CD14-positive monocyte (primary cell): ENCODE measurements around the gene GALNT14. TPM values are rescaled to one million over a fixed set of nuclear protein-coding genes. Genes with fewer than 3 reads are reported as not detected.
A peak's percentile ranks its signal among the peaks of the same experiment; 100 is the strongest.

Experiments used
- DNase-seq, 3 donors: peaks; one replicate each; pipeline ENCODE4 v3.0.0-alpha.2; 2011 to 2022
- H2AFZ ChIP-seq: 2 replicates; pipeline ENCODE4 v1.6.0; 2012; ENCODE audit warnings: mild to moderate bottlenecking, low read depth, low read length, inconsistent platforms; ENCODE audit not compliant: insufficient read depth, poor library complexity, severe bottlenecking
- H3K27ac ChIP-seq, 2 donors: 1 replicate in 1 of 2; 2 replicates in 1 of 2; pipeline ENCODE4 v1.5.1; 2012 to 2013; ENCODE audit warnings: low read length in 2 of 2, control low read depth in 1 of 2, inconsistent platforms in 1 of 2, low read depth in 1 of 2, mild to moderate bottlenecking in 1 of 2
- H3K27me3 ChIP-seq, 2 donors: one replicate each; pipeline versions ENCODE4 v1.6.0 to v1.6.1; 2011 to 2013; ENCODE audit warnings: low read length in 2 of 2; ENCODE audit not compliant: control insufficient read depth in 2 of 2, insufficient read depth in 2 of 2
- H3K36me3 ChIP-seq, 2 donors: replicated peaks in 1 of 2; 1 replicate in 1 of 2; 2 replicates in 1 of 2; pipeline versions ENCODE4 v1.5.1 to v1.6.1; 2012 to 2013; ENCODE audit warnings: low read length in 2 of 2, control low read depth in 1 of 2, inconsistent platforms in 1 of 2, mild to moderate bottlenecking in 1 of 2; ENCODE audit not compliant: insufficient read depth in 2 of 2, control insufficient read depth in 1 of 2
- H3K4me1 ChIP-seq, 2 donors: 1 replicate in 1 of 2; 2 replicates in 1 of 2; pipeline versions ENCODE4 v1.5.1 to v1.6.1; 2012 to 2013; ENCODE audit warnings: low read length in 2 of 2, control low read depth in 1 of 2, inconsistent platforms in 1 of 2, mild to moderate bottlenecking in 1 of 2, moderate library complexity in 1 of 2; ENCODE audit not compliant: insufficient read depth in 2 of 2, control insufficient read depth in 1 of 2
- H3K4me2 ChIP-seq: replicated peaks from 2 replicates; pipeline ENCODE3; 2012; ENCODE audit warnings: low read length, moderate library complexity, mild to moderate bottlenecking; ENCODE audit not compliant: poor library complexity, severe bottlenecking; ENCODE audit errors: extremely low read depth
- H3K4me3 ChIP-seq, 3 experiments: fragments of 200-600 bp in 1 of 3; sonication (generic) in 1 of 3; replicated peaks in 1 of 3; 1 replicate in 2 of 3; 2 replicates in 1 of 3; pipeline ENCODE4 v1.5.1; 2011 to 2013; ENCODE audit warnings: low read length in 3 of 3, mild to moderate bottlenecking in 3 of 3, control low read depth in 2 of 3, low read depth in 2 of 3, inconsistent platforms in 1 of 3, moderate library complexity in 1 of 3
- H3K79me2 ChIP-seq: 2 replicates; pipeline ENCODE4 v1.6.0; 2012; ENCODE audit warnings: mild to moderate bottlenecking, control low read depth, inconsistent platforms, low read length, moderate library complexity; ENCODE audit not compliant: insufficient read depth
- H3K9ac ChIP-seq: 2 replicates; pipeline ENCODE4 v1.6.0; 2017; ENCODE audit warnings: low read length, mild to moderate bottlenecking; ENCODE audit not compliant: insufficient read depth, poor library complexity, severe bottlenecking
- H3K9me3 ChIP-seq, 2 donors: replicated peaks in 1 of 2; 1 replicate in 1 of 2; 2 replicates in 1 of 2; pipeline versions ENCODE4 v1.5.1 to v1.6.1; 2012 to 2013; ENCODE audit warnings: low read length in 2 of 2, control low read depth in 1 of 2; ENCODE audit not compliant: control insufficient read depth in 1 of 2, insufficient read depth in 1 of 2
- H4K20me1 ChIP-seq: 2 replicates; pipeline ENCODE4 v1.6.0; 2012; ENCODE audit warnings: mild to moderate bottlenecking, low read length, control low read depth, moderate library complexity; ENCODE audit not compliant: insufficient read depth
- H3K27ac Mint-ChIP-seq, 7 donors: one replicate each; pipeline ENCODE4 v1.8.0; 2020; ENCODE audit warnings: mild to moderate bottlenecking in 7 of 7, mixed read lengths in 7 of 7, moderate library complexity in 6 of 7, inconsistent platforms in 2 of 7
- H3K27me3 Mint-ChIP-seq, 3 donors: one replicate each; pipeline ENCODE4 v1.8.0; 2021 to 2022; ENCODE audit warnings: low read depth in 3 of 3, mild to moderate bottlenecking in 3 of 3, mixed read lengths in 3 of 3, moderate library complexity in 3 of 3, inconsistent platforms in 1 of 3
- H3K36me3 Mint-ChIP-seq, 2 donors: one replicate each; pipeline ENCODE4 v1.8.0; 2020; ENCODE audit warnings: mixed read lengths in 2 of 2, inconsistent platforms in 1 of 2, mild to moderate bottlenecking in 1 of 2
- H3K4me1 Mint-ChIP-seq: one replicate; pipeline ENCODE4 v1.8.0; 2020; ENCODE audit warnings: mild to moderate bottlenecking, mixed read lengths
- H3K4me3 Mint-ChIP-seq, 2 donors: one replicate each; pipeline ENCODE4 v1.8.0; 2020; ENCODE audit warnings: mild to moderate bottlenecking in 2 of 2, mixed read lengths in 2 of 2, moderate library complexity in 1 of 2
- H3K9me3 Mint-ChIP-seq, 7 donors: one replicate each; pipeline ENCODE4 v1.8.0; 2020 to 2022; ENCODE audit warnings: mixed read lengths in 7 of 7, mild to moderate bottlenecking in 6 of 7, moderate library complexity in 6 of 7, inconsistent platforms in 2 of 7
- WGBS: methylation state at CpG from one replicate; pipeline ENCODE4 v1.1.5; 2013; ENCODE audit warnings: missing lambda C conversion rate; ENCODE audit not compliant: insufficient coverage; 5-methylcytosine and 5-hydroxymethylcytosine counted together
- intact Hi-C, 2 donors: fragments of 100-400 bp; cut with micrococcal nuclease; formaldehyde crosslinking; loops; one replicate each; pipeline versions ENCODE4 v1.15.0 to v1.15.1; 2023
- polyA plus RNA-seq, 3 donors: library from polyadenylated mRNA; depleted of rRNA in 1 of 3; unstranded in 2 of 3; stranded (reverse) in 1 of 3; fragments of 300-500 nt in 2 of 3; fragments of >200 nt in 1 of 3; fragmentation: Illumina TruSeq in 2 of 3; gene quantifications; 1 replicate in 2 of 3; 2 replicates in 1 of 3; pipeline ENCODE4 v1.2.3, GENCODE V29; 2012 to 2021
- TF ChIP-seq, protein P1 (sequence below): fragments of 200-600 bp; IDR thresholded peaks from one replicate; pipeline ENCODE4 v1.8.0; 2022; ENCODE audit warnings: antibody characterized with exemption, mild to moderate bottlenecking

GALNT14 gene
- polyA plus RNA-seq, 3 donors, result 0.33 TPM; not detected in 2

- Histone ChIP-seq H3K27ac (no peak overlapping the region), H3K9me3 (no peaks in the 10 kb centered on the region), H3K27me3 (no peaks in the 10 kb centered on the region), H3K79me2 (no peaks in the 10 kb centered on the region), H3K4me3 (no peak overlapping the region), H4K20me1 (no peaks in the 10 kb centered on the region), H2AFZ (peak overlapping the region; percentile 35), H3K9ac (no peak overlapping the region), H3K36me3 (no peaks in the 10 kb centered on the region), H3K4me1 (peaks cover 20 to 22% of the 10 kb centered on the region in 2 donors), H3K4me2 (no peak overlapping the region)
- Mint-ChIP-seq H3K36me3 (no peaks in the 10 kb centered on the region), H3K27ac (peak overlapping the region in 3 of 7 donors; percentile 25 to 77 (median 55)), H3K4me3 (no peak overlapping the region), H3K9me3 (no peaks in the 10 kb centered on the region), H3K27me3 (peaks cover 0 to 3% (median 0%) of the 10 kb centered on the region in 3 donors), H3K4me1 (peaks cover 35% of the 10 kb centered on the region)
- DNase-seq, result peak in 1 of 3 donors; percentile 7
- intact Hi-C loops, result no loop called here
- 52% methylated on average over 11 of the region's 14 CpGs for WGBS
- TF ChIP-seq, protein P1, sequence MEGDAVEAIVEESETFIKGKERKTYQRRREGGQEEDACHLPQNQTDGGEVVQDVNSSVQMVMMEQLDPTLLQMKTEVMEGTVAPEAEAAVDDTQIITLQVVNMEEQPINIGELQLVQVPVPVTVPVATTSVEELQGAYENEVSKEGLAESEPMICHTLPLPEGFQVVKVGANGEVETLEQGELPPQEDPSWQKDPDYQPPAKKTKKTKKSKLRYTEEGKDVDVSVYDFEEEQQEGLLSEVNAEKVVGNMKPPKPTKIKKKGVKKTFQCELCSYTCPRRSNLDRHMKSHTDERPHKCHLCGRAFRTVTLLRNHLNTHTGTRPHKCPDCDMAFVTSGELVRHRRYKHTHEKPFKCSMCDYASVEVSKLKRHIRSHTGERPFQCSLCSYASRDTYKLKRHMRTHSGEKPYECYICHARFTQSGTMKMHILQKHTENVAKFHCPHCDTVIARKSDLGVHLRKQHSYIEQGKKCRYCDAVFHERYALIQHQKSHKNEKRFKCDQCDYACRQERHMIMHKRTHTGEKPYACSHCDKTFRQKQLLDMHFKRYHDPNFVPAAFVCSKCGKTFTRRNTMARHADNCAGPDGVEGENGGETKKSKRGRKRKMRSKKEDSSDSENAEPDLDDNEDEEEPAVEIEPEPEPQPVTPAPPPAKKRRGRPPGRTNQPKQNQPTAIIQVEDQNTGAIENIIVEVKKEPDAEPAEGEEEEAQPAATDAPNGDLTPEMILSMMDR, result no peak
These were observed 88.2 kb downstream of the GALNT14 start for GRCh38 chr2:31049916-31050588.

DNA sequence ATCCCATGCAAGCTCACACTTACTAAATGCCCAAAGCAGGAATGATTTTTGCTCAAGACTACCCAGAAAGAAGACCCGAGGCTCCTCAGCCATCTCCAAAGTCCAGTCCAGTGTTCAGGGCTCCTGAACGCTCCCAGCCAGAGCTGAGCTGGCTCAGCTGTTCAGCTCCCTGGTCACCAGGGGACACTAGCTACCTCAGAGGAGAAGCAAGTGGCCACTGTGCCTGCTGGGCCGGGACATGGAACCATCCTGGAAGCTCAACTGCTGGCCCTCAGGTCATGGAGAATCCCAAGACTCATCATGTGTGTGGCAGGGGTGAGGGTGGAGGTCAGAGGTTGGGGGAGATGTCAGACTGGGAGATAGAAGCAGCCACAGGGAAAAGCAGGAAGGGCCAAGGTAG, 89.0 kb downstream of the GALNT14 start:
- Mint-ChIP-seq H3K27me3 (peaks cover 0 to 3% (median 0%) of the 10 kb centered on the region in 3 donors), H3K36me3 (no peaks in the 10 kb centered on the region), H3K4me1 (peaks cover 28% of the 10 kb centered on the region), H3K4me3 (no peak overlapping the region), H3K9me3 (no peaks in the 10 kb centered on the region), H3K27ac (peak overlapping the region in 1 of 7 donors; percentile 33)
- H3K27me3 ChIP-seq, result no peaks in the 10 kb centered on the region
- no peak overlapping the region for H3K4me2 ChIP-seq
- H3K9ac ChIP-seq, result no peak overlapping the region
- TF ChIP-seq, protein P1, result no peak
- no peaks in the 10 kb centered on the region for H3K36me3 ChIP-seq
- intact Hi-C loops, result no loop called here
- no peak overlapping the region for H3K4me3 ChIP-seq
- H4K20me1 ChIP-seq, result no peaks in the 10 kb centered on the region
- H2AFZ ChIP-seq, result no peak overlapping the region
- H3K79me2 ChIP-seq, result no peaks in the 10 kb centered on the region
- no peak for DNase-seq
- H3K9me3 ChIP-seq, result no peaks in the 10 kb centered on the region
- WGBS, result 88% methylated on average over 3 of the region's 3 CpGs
- no peak overlapping the region for H3K27ac ChIP-seq
- H3K4me1 ChIP-seq, result peaks cover 20 to 22% of the 10 kb centered on the region in 2 donors
